GM12872 (cell line): ENCODE measurements around the gene REC114.

Experiments
- CTCF ChIP-seq: IDR thresholded peaks from 3 replicates; pipeline ENCODE4 v1.5.1; 2011; ENCODE audit warnings: low read depth, mild to moderate bottlenecking, low read length, moderate library complexity; ENCODE audit not compliant: insufficient read depth

The REC114 gene

GRCh38 chr15:73424506-73424905 lies 18.5 kb upstream of the REC114 start:
- no peak for TF ChIP-seq CTCF

GRCh38 chr15:73425510-73425909 lies 17.5 kb upstream of the REC114 start:
- no peak for TF ChIP-seq CTCF

- TF ChIP-seq CTCF = no peak
Observed at GRCh38 chr15:73426323-73426994, 16.5 kb upstream of the REC114 start.

- no peak for TF ChIP-seq CTCF
Observed at GRCh38 chr15:73433873-73434272, 9.1 kb upstream of the REC114 start.

- TF ChIP-seq CTCF = no peak
Observed at GRCh38 chr15:73436613-73437012, 6.4 kb upstream of the REC114 start.

GRCh38 chr15:73437543-73438109 lies 5.3 kb upstream of the REC114 start:
- TF ChIP-seq CTCF = no peak

- TF ChIP-seq CTCF = no peak
Observed at GRCh38 chr15:73438651-73439050, 4.3 kb upstream of the REC114 start.

- TF ChIP-seq CTCF = no peak
Observed at GRCh38 chr15:73440571-73440970, 2.4 kb upstream of the REC114 start.
